K562 (cell line): ENCODE results near the gene PRKAR1A. TPM values are rescaled to one million over a fixed set of nuclear protein-coding genes. Genes with fewer than 3 reads are reported as not detected.

Experiments used
- ATAC-seq: fragments of 200-7000 bp; cut with Tn5 transposase; 3 replicates; pipeline ENCODE4 v1.9.1; 2020; ENCODE audit warnings: moderate library complexity
- BruUV-seq: library from RNA; stranded (reverse); fragments of 400-500 nt; replicated peaks from 2 replicates; lab custom pipeline; 2021; lab: Mats Ljungman, UMichigan
- CTCF ChIA-PET: fragments of 300-600 bp; formaldehyde crosslinking; extraction: SDS; loops from one replicate; lab custom pipeline; 2021; ENCODE audit warnings: low intra/inter-chr PET ratio; lab: Yijun Ruan, JAX
- POLR2A ChIA-PET: fragments of 300-600, 350-650 bp; sonication (Branson Sonifier 250); formaldehyde crosslinking; extraction: SDS; loops from one replicate; lab custom pipeline; 2021; ENCODE audit warnings: antibody characterized with exemption, inconsistent platforms; lab: Yijun Ruan, JAX
- DNase-seq, 4 experiments: peaks; one replicate each; pipeline versions ENCODE4 v3.0.0 to v3.0.0-alpha.2; 2011 to 2018; ENCODE audit warnings: low spot score in 3 of 4, mixed read lengths in 3 of 4; ENCODE audit errors: extremely low read depth in 1 of 4
- FAIRE-seq: peaks from 2 replicates; lab custom pipeline; 2011; peaks lifted over from hg19 to GRCh38; lab: Jason Lieb, UNC
- H2AFZ ChIP-seq: 2 replicates; pipeline ENCODE4 v1.6.0; 2011; ENCODE audit warnings: low read depth, low read length, control low read depth, inconsistent platforms
- H3K27ac ChIP-seq: fragments of 200-600 bp; 3 replicates; pipeline ENCODE4 v1.8.0; 2011; ENCODE audit warnings: low read depth, mild to moderate bottlenecking, control low read depth, inconsistent platforms, low read length, moderate library complexity, mixed read lengths; ENCODE audit errors: extremely low read depth
- H3K27me3 ChIP-seq, 2 experiments: fragments of 300-600 bp in 1 of 2; 2 replicates in 1 of 2; 3 replicates in 1 of 2; pipeline versions ENCODE4 v1.6.0 to v1.8.0; 2011; ENCODE audit warnings: inconsistent platforms in 2 of 2, low read length in 2 of 2, mild to moderate bottlenecking in 1 of 2, mixed read lengths in 1 of 2, moderate library complexity in 1 of 2; ENCODE audit not compliant: control insufficient read depth in 2 of 2, insufficient read depth in 2 of 2
- H3K36me3 ChIP-seq: fragments of 300-600 bp; 3 replicates; pipeline ENCODE4 v1.8.0; 2011; ENCODE audit warnings: mild to moderate bottlenecking, low read length, inconsistent platforms; ENCODE audit not compliant: control insufficient read depth, insufficient read depth
- H3K4me1 ChIP-seq, 2 experiments: fragments of 200-600 bp in 1 of 2; replicated peaks in 1 of 2; 2 replicates in 1 of 2; 3 replicates in 1 of 2; pipeline versions ENCODE4 v1.5.1 to v1.8.0; 2011; ENCODE audit warnings: inconsistent platforms in 2 of 2, low read length in 2 of 2, mild to moderate bottlenecking in 1 of 2, mixed read lengths in 1 of 2, moderate library complexity in 1 of 2; ENCODE audit not compliant: control insufficient read depth in 2 of 2, insufficient read depth in 2 of 2
- H3K4me2 ChIP-seq: 2 replicates; pipeline ENCODE4 v1.6.1; 2011; ENCODE audit warnings: low read length, control low read depth, inconsistent platforms, mixed read lengths; ENCODE audit not compliant: insufficient read depth
- H3K4me3 ChIP-seq: fragments of 200-600 bp; sonication (generic), shearing (Covaris generic); 2 replicates; pipeline ENCODE4 v1.5.1; 2016; ENCODE audit warnings: control low read depth, inconsistent platforms
- H3K79me2 ChIP-seq: fragments of 200-600 bp; 3 replicates; pipeline ENCODE4 v1.8.0; 2011; ENCODE audit warnings: low read length, inconsistent platforms; ENCODE audit not compliant: control insufficient read depth, insufficient read depth
- H3K9ac ChIP-seq, 2 experiments: 2 replicates each; pipeline versions ENCODE4 v1.6.0 to v1.6.1; 2011; ENCODE audit warnings: low read depth in 2 of 2, low read length in 2 of 2, control low read depth in 1 of 2, inconsistent platforms in 1 of 2, mild to moderate bottlenecking in 1 of 2, mixed read lengths in 1 of 2; ENCODE audit not compliant: insufficient read depth in 1 of 2
- H3K9me1 ChIP-seq: one replicate; pipeline ENCODE4 v1.6.0; 2011; ENCODE audit warnings: inconsistent platforms, mild to moderate bottlenecking, low read length, moderate library complexity; ENCODE audit not compliant: control insufficient read depth, insufficient read depth
- H3K9me3 ChIP-seq: replicated peaks from 2 replicates; pipeline ENCODE4 v1.5.1; 2011; ENCODE audit warnings: low read depth, low read length, inconsistent platforms; ENCODE audit not compliant: control insufficient read depth, insufficient read depth
- H4K20me1 ChIP-seq: replicated peaks from 2 replicates; pipeline ENCODE4 v1.6.1; 2011; ENCODE audit warnings: low read length, inconsistent platforms, mixed read lengths; ENCODE audit not compliant: control insufficient read depth, insufficient read depth
- ETV5 ChIP-seq: sonication (generic); formaldehyde crosslinking; IDR thresholded peaks from 2 replicates; pipeline ENCODE4 v1.4.0; 2020; ENCODE audit warnings: low read depth, mild to moderate bottlenecking, missing genetic modification reagents
- IFI16 ChIP-seq: fragments of 250-450 bp; sonication (Bioruptor Pico); IDR thresholded peaks from 2 replicates; pipeline ENCODE4 v2.1.2; 2022; ENCODE audit warnings: mild to moderate bottlenecking, inconsistent platforms
- KHSRP ChIP-seq: fragments of 450-650 bp; IDR thresholded peaks from 2 replicates; pipeline ENCODE4 v1.6.1; 2017
- KLF16 ChIP-seq: IDR thresholded peaks from 2 replicates; pipeline ENCODE4 v1.6.1; 2016; ENCODE audit warnings: antibody characterized with exemption
- RNF219 ChIP-seq: fragments of 250-450 bp; sonication (Bioruptor Pico); IDR thresholded peaks from 2 replicates; pipeline ENCODE4 v1.5.0; 2022; ENCODE audit warnings: mild to moderate bottlenecking
- USF2 ChIP-seq: sonication (generic); formaldehyde crosslinking; IDR thresholded peaks from 2 replicates; pipeline ENCODE4 v1.5.0; 2020; ENCODE audit warnings: missing genetic modification reagents
- ZBTB2 ChIP-seq: fragments of 450-650 bp; IDR thresholded peaks from 2 replicates; pipeline ENCODE4 v1.6.1; 2016; ENCODE audit warnings: antibody characterized with exemption
- ZKSCAN8 ChIP-seq: fragments of 200-800 bp; sonication (Bioruptor generic); IDR thresholded peaks from 2 replicates; pipeline ENCODE4 v1.6.1; 2016; ENCODE audit warnings: missing genetic modification characterization, missing compliant biosample characterization
- ZNF24 ChIP-seq: fragments of 450-650 bp; IDR thresholded peaks from 2 replicates; pipeline ENCODE4 v1.6.1; 2016
- ZNF561 ChIP-seq: fragments of 450-650 bp; formaldehyde crosslinking; conservative IDR thresholded peaks from 2 replicates; pipeline ENCODE4 v1.4.0; 2020; ENCODE audit warnings: mild to moderate bottlenecking, moderate library complexity
- ZNF644 ChIP-seq: fragments of 200-800 bp; sonication (Bioruptor generic); IDR thresholded peaks from 2 replicates; pipeline ENCODE4 v1.6.1; 2016; ENCODE audit warnings: low read depth, missing genetic modification characterization, missing compliant biosample characterization
- ZNF76 ChIP-seq: fragments of 250-450 bp; sonication (Bioruptor Pico); IDR thresholded peaks from 2 replicates; pipeline ENCODE4 v1.4.0; 2020; ENCODE audit warnings: mild to moderate bottlenecking, moderate library complexity, borderline replicate concordance
- WGBS: fragments of 100-300 bp; shearing (Covaris generic); methylation state at CpG from one replicate; pipeline ENCODE4 v1.1.6; 2016; ENCODE audit warnings: low coverage, mixed read lengths; ENCODE audit not compliant: insufficient coverage; ENCODE audit errors: missing lambda C conversion rate; 5-methylcytosine and 5-hydroxymethylcytosine counted together
- in situ Hi-C: fragments of 300-500 bp; cut with MboI; formaldehyde crosslinking; loops from 4 replicates; pipeline ENCODE4 v1.15.0; 2018; ENCODE audit warnings: inconsistent platforms, mixed read lengths
- intact Hi-C: fragments of 100-400 bp; cut with micrococcal nuclease; formaldehyde crosslinking; loops from 2 replicates; pipeline ENCODE4 v1.14.2; 2022
- polyA plus RNA-seq, 8 experiments: library from polyadenylated mRNA; depleted of rRNA in 4 of 8; stranded (reverse) in 5 of 8; unstranded in 3 of 8; fragments of >200 nt; fragmentation: Nextera tagmentation in 2 of 8; fragmentation: Illumina TruSeq in 1 of 8; extraction: Ambion mirVana in 2 of 8; extraction: Trizol in 1 of 8; gene quantifications; 2 replicates each; pipeline versions ENCODE4 v1.2.1 to v1.2.3, GENCODE V29; 2011 to 2014; ENCODE audit warnings: inconsistent platforms in 1 of 8, missing spikeins in 1 of 8
- total RNA-seq, 7 experiments: library from RNA; depleted of rRNA in 6 of 7; stranded (reverse); fragments of >200 nt in 6 of 7; fragmentation: Illumina TruSeq in 2 of 7; extraction: Trizol in 2 of 7; gene quantifications; 2 replicates each; pipeline versions ENCODE4 v1.2.1 to v1.2.3, GENCODE V29; 2011 to 2021; ENCODE audit warnings: low replicate concordance in 1 of 7

The PRKAR1A gene
- total and polyA plus RNA-seq, 9 of the 15 experiments (the other 6 are each of a cell fraction or from before 2014, with no cell fraction given) = 15.0 to 95.6 (median 67.5) TPM

GRCh38 chr17:68463211-68464019 is 48.8 kb upstream of the PRKAR1A start:
- CTCF ChIA-PET = interaction anchor here (0.6 to 1.7 kb wide), 6 partner anchors 112 to 630 kb away, joined by 3 to 5 read pairs (median 3); no protein-coding TSS in a partner anchor
- WGBS = 23% methylated on average over 6 of the region's 6 CpGs
- Histone ChIP-seq H3K79me2 (no peaks in the 10 kb centered on the region), H3K4me1 (peaks cover 0 to 37% of the 10 kb centered on the region in 2 experiments; a peak in 4 of 5 replicates), H3K9me3 (no peaks in the 10 kb centered on the region), H3K27me3 (no peaks in the 10 kb centered on the region), H3K36me3 (no peaks in the 10 kb centered on the region), H3K9ac (no peak overlapping the region), H2AFZ (no peak overlapping the region)
- no peak for ATAC-seq
- DNase-seq = no peak
- intact Hi-C loops (loop anchor here (1.0 to 5.0 kb wide), 5 partner anchors 64 to 401 kb away; no protein-coding TSS in a partner anchor), in situ Hi-C loops (loop anchor here (10.0 to 25.0 kb wide), 2 partner anchors 289 to 501 kb away; no protein-coding TSS in a partner anchor)
- FAIRE-seq = no peak
- TF ChIP-seq ZNF24 (peak; percentile 77; the same call in 1 of the 2 replicates), KHSRP (no peak), USF2 (CRISPR knock-in tag) (no peak), ETV5 (CRISPR knock-in tag) (no peak), RNF219 (CRISPR knock-in tag) (no peak), KLF16 (no peak), ZNF76 (CRISPR knock-in tag) (no peak), ZBTB2 (no peak), ZNF561 (CRISPR knock-in tag) (no peak), IFI16 (no peak), ZKSCAN8 (CRISPR knock-in tag) (peak; percentile 58; the same call in 1 of the 2 replicates), ZNF644 (tag) (no peak)
- TF ChIP-seq, all 486 proteins: peak for 2
- Histone ChIP-seq H3K27ac (no peak overlapping the region), H3K4me3 (no peak overlapping the region), H4K20me1 (no peaks in the 10 kb centered on the region), H3K4me2 (no peak overlapping the region), H3K9me1 (no peaks in the 10 kb centered on the region)
- POLR2A ChIA-PET = interaction anchor here (1.2 kb wide), 1 partner anchor 215 kb away, joined by 6 read pairs; the partner anchor contains the start of gene AMZ2
- BruUV-seq = no TSS peak
